NCI-H2227 (cell line): Measurements from ENCODE around the gene FKBP1B.
A peak's percentile ranks its signal among the peaks of the same experiment; 100 is the strongest.
"Not testable (repeated sequence)": the region's sequence is repeated elsewhere in the genome, so short reads cannot be mapped to it uniquely, and the experiment has no call there.

Experiments
- DNase-seq: peaks from one replicate; lab custom pipeline; 2025; ENCODE audit not compliant: unreplicated experiment; lab: John Stamatoyannopoulos, UW

Gene FKBP1B

DNA sequence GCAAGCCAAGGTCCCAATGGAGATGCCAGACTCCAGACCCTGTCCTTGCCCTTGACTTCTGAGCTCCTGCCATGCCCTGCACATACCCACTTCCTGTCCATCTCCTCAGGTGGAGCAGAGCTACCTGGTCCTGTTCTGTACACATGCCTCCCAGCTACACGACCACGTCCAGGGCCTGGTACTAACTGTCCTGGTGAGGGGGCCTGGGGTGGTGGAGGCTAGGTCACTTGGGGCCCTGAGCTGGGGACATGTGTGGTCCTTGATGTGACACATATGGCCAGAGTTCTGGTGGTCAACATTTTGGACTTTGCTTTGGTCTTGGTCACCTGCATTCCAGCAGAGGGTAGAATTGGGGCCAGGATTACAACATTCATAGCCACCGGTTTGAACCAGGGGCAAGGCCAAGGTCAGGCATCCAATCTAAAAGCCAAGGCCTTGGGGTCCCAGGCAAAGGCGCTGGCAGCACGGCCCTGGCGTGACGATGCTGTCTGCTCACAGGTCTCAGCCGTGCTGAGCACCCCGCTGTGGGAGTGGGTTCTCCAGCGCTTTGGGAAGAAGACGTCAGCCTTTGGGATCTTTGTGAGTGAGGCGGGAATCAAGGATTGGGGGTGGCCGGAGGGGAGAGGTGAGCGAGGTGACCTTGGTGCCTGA lies 27.1 kb upstream of the FKBP1B start:
- DNase-seq = no peak

GRCh38 chr2:24022975-24023575 lies 26.5 kb upstream of the FKBP1B start:
- DNase-seq = no peak

DNA sequence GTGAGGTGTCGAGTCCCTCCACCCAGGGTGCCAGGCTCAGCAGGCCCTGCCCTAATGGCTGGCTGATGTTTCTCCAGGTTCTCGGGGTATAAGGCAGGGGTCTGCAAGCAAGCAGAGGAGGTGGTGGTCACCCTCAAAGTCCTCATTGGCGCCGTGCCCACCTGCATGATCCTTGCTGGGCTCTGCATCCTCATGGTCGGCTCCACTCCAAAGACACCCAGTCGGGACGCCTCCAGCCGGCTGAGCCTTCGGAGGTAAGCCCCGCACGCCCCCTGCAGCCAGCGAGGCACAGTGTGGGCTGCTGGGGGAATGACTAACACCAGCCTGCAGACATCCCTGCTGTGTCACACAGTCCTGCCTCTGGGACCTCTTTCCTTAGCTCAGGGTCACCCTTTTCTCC lies 25.5 kb upstream of the FKBP1B start:
- DNase-seq = no peak

DNA sequence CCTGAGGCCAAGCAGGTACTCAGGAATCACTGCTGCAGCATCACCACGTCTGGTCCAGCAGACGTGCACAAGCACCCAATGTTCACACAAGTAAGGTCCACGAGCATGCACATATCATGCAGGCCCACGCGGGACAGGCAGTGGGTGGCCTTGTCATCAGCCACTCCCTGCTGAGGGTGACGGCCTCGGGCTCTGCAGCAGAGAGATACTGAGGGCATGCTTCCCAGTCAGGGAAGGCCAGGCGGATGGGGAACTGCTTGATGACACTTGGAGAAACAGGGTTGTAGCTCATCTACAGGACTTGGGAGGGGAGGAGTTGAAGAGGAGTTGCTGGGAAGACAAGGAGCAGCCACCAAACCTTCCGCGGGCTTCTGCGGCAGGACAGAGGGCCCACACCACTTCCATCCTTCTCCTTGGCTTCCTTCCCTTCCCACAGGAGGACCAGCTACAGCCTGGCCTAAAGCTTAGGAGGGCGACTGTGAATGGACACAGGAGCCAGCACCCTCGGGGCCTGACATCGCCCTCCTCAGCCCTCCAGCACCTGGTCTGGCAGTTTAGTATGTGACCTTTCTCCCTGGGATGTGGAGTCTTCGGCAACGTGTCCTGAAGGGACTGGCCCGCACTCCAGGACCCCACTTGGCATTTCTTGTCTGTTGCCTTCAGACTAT lies 24.4 kb upstream of the FKBP1B start:
- DNase-seq = no peak

DNA sequence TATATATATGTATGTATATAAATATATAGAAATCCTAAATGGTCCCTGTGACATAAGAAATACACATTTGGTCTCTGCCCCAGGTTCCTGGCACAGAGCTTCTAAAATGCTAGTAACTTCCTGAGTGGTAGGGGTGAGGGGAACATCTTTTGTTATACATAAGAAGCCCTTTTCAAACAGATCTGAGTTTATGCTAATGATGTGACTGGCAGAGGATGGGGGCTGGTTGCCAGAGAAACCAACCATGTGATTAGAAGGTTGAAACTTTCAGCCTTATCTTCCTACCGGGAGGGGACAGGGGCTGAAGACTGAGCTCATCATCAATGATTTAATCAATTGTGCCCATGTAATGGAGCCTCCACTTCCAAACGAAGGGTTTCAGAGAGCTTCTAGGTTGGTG lies 23.3 kb upstream of the FKBP1B start:
- DNase-seq = no peak

DNA sequence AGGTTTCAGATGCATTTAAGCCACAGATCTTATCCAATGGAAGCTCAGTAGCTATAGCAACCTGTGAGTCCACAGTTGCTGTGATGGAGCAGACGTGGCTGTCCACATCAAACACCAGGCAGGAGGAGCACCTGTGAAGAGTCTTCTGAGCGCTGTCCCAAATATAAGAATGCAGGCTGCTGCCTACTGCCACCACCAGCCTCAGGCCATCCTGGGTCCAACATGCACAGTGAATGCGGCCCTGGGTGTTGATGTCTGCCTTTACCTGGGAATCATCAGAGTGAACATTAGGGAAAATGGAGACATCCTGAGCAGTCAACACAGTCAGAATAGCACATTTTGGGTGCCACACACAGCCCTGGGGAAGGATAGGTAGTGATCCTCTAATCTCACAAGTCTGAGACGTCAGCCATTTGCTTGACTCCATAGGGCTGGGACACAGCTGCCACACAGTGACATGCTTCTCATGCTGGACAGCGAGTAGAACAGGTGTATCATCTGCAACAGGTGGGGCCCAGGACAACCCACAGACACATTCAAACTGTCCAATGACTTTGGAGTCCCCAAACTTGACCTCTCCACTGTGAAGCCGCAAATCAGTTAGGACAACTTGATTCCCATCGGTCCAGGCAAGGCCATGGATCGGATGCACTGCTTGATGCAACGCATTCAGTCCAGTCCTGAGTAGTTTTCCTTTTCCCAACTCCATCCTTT lies 10.6 kb upstream of the FKBP1B start:
- no peak for DNase-seq

- DNase-seq = no peak
Observed at GRCh38 chr2:24040511-24040910, 9.0 kb upstream of the FKBP1B start.

GRCh38 chr2:24043133-24043532 lies 6.4 kb upstream of the FKBP1B start:
- not testable (repeated sequence) for DNase-seq

DNA sequence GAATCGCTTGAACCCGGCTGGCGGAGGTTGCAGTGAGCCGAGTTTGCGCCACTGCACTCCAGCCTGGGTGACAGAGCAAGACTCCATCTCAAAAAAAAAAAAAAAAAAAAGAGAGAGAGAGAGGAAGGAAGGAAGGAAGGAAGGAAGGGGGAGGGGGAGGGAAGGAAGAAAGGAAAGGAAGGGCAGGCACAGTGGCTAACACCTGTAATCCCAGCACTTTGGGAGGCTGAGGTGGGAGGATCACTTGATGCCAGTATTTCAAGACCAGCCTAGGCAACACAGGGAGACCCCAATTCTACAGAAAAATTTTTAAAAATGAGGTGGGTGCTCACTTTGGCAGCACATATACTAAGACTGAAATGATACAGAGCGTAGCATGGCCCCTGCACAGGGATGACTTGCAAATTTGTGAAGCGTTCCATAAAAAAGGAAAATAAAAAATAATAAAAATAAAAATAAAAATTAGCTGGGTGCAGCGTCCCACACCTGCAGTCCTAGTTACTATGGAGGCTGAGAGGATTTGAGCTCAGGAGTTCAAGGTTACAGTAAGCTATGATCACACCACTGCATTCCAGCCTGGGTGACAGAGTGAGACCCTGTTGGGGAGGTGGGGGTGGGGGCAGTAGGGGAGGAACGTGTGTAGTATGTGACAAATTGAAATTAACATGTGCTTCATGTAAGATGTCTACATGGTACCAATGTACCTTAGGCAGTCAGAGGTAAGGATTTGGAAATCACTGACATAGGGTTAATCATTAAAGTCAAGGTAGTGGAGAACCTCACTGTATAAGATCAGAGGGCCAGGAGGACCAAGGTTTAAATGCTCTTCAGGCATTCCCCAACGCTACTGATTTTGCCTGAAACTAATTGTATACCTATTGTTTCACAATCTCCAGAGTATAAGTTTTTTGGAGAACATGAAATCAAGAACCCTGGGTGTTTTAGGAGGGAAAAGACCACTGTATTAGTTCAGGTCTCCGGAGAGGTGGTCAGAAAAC lies 3.7 kb upstream of the FKBP1B start:
- no peak for DNase-seq

DNA sequence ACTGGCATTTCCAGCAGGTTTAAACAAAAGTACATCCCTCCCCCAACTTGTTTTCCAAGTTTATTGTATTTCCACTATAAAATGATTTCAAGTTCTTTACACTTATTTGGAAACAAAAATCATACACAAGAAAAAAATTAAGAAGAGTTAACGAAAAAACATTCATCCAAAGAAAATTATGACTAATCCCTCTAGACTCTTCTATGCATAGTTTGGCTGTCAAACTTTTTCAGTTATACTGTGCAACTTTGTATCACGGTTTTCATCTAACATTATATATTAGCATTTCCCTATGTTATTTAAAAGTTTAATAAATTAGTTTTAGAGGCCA lies 3.0 kb upstream of the FKBP1B start:
- DNase-seq = no peak

DNA sequence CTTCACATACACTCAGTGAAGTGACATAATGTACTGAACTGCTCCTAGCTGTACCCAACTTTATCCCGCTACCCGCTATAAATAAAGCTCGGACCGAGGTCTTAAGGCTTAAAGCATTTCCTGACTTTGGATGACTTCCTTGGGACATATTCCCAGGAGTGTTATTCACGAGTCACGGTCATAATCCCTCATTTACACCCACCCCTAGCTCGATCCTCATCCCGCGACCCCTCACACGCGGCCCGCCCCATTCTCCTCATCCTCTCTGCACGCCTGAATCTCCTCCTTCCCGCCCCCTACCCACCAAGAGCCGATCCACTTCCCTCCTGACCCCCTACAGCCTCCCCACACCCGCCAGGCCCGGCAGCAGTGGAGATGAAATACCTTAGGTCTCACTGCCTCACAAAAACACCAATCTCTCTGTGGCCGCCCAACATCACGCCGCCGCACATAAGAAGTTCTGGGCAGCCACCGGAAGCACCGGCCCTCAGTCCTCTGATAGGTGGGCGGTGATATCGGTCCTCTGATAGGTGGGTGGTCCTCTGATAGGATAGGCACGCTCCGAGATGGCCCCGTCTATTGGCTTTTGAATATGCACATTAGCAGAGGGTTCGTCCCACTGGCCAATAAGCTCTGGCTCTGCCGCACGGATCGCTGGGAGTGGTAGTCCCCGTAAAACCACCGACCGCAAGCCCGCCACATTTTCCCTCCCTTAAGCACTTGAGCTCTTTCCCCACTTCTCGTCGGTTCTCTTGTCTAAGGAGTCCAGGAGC lies 2.4 kb upstream of the FKBP1B start, which contains the start of gene WDCP:
Gene WDCP (minus strand): TSS at position 462 of the 773 bp plus-strand sequence. CDS start 7,897 bp downstream, outside the sequence.
- peak; percentile 97 for DNase-seq

DNA sequence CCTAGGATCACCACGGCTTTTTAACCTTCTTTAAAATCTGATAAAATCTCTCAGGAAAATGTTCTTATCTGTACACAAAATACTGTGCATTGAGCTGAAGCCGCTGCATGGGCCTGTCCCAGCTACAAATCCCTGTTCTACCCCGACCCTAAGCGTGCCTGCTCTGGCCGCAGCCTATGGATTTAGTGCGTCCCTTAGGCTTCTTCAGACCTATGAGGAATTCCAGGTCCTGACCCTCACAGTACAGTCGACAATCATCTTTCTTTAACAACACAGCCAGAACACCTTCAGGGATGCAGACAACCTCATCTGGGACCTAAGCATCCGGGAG lies 1.9 kb upstream of the FKBP1B start:
- DNase-seq = peak; percentile 51

- peak; percentile 55 for DNase-seq
Observed at GRCh38 chr2:24048769-24049484, 614 bp upstream of the FKBP1B start.

DNA sequence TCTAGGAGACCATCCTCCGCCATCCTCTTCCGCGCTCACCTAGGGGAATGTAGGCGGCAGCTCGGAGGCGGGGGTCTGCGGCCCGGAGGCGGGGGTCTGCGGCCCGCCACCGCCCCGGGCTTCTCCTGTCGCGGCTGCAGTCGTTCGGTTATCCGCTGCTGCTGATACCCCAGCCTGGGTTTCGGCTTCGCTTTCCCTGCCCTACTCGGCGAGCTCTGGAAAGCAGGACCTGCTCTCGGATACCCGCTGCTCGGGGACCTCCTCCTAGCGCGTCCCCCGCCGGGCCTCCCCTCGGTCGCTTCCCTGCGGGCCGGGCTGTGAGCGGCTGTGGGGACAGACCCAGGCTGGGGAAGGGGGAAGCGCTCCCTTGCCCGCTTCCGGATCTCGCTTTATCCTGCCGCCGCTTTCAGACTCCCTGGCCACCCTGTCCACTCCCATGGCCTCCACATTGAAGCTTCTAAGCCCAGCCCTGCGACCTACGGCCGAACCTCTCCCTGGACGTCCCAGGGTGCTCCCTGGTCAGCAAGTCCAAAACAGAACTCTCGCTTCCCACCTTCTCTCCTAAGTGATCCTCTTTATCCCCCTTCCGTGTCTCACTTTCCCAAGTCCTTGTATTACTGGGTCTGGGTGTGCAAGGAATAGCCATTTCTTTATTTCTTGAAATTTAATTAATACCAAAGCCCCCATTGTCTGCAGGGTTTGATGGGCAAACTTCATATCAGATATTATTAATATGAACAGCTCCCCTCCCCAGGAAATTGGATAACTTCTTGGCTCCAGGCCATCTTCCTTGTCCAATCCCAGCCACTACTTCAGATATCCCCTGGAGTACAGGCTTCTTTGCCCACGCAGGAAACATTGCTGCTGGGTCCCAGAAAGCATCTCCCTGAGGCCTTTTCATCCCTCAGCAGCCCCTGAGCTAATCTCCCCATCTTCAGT lies 769 bp downstream of the FKBP1B start:
- peak; percentile 54 for DNase-seq

DNA sequence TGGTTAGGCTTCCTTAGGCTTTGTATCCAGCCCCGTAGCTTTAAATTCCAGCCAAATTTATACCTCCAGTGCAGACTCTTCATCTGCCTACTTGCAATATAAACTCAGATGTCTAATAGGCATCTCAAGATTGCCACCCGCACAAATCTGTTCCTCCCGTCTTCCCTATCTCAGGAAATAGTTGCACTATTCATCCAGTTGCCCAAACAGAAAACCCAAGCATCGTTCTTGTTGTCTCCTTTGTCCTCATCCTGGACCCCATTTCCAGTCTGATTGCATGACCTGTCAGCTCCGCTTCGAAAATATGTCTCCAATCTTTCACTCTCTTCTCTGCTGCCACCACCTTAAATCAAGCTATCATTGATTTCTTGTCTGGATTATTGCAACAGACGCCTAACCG lies 2.3 kb downstream of the FKBP1B start:
- no peak for DNase-seq

DNA sequence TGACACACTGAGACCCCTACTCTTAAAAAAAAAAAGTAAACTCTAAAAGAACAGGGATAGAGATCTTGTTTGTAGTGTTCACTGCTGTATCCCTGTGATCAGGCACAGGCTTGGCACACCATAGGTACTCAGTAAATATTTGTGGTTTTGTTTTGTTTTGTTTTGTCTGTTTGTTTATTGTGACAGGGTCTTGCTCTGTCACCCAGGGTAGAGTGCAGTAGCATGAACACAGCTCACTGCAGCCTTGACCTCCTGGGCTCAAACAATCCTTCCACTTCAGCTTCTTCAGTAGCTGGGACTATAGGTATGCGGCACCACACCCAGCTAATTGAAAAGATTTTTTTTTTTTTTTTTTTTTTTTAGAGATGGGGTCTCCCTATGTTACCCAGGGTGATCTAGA lies 3.4 kb downstream of the FKBP1B start:
- no peak for DNase-seq

DNA sequence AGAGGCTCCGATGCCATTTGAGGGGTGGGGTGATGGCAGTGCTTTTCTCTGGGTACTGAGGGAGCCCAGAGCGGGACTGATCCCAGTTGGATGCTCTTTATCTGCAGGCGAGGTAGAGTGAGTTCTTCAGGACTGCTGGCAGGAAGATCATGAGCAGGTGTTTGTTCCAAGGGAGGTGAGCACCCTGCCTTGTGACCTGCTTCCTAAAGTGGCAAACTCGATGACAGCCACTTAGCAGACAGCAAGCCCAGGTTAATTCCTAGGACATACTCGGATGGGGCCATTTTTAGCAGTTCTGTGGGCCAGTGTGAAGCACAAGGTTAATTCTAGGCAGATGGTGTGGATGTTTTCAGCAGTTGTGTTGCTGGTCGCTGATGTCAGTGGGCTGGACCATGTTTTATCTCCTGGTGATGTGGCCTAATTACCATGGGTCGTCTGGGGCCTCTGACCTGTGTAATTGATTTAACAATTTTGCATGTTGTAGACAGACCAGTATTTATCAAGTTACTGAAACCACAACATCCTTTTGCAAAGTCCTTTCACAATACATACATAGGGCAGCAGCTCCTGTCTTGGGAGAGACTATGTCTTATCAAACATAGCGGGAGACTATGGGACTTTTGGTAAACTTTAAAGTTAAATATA lies 4.9 kb downstream of the FKBP1B start:
- DNase-seq = no peak

DNA sequence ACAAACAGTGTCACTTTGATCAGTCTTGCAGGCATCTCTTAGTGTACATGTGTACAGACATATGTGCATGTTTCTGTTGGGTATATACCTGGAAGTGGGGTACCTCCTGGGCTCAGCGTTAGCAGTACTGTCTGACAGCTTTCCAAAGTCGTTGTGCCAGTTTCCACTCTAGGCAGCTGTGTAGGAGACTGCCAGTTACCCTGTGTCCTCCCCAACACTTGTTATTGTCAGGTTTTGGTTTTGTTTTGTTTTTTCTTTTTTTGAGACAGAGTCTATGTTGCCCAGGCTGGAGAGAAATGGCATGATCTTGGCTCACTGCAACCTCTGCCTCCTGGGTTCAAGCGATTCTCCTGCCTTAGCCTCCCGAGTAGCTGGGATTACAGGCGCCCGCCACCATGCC lies 6.2 kb downstream of the FKBP1B start:
- no peak for DNase-seq
